CD4-positive, alpha-beta T cell treated with Interleukin-21 for 1 hour (primary cell): ENCODE results near the gene PEAR1.

Experiments
- DNase-seq: peaks from one replicate; pipeline ENCODE4 v3.0.0-alpha.2; 2020

Gene PEAR1

DNA sequence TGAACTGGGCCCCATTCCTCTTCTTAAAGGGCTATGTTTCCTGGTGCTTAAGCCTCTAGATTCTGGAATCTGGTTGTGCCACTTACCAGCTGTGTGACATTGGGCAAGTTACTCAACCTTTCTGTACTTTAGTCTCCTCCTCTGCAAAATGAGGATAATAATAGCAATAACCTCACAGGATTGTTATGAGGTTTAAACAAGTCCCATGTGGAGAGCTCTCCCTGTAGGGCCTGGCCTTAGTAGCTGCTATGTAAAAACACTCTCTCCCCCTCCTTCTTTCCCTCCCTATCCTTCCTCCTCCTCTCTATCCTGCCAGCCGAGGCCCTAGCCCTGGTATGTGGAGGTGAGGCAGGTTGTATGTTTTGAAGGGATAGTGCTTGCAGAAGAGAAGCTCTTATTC is 8.2 kb upstream of the PEAR1 start:
- DNase-seq = no peak

DNA sequence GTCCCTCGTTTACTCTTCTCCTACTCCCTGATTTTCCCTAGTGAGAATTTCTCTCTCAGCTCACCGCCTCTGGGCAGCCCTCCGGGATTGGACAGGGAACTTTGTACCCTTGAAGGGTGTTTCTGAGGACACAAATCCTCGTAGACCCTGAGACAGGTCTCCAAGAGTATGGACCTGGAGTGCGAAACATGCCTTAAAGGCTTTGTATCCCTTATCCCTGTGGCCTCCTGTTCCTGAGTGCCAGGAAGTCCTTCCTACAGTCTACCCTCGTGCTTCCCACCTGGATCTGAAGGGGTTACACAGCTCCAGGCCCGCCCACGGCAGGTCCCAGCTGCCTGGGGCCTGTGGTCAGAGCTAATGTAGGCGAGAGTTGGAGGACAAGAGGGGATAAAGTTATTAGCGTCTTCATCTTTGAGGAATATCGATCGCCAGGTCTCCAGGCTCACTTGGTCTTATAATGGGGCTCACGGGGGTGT is 7.6 kb upstream of the PEAR1 start:
- no peak for DNase-seq

DNA sequence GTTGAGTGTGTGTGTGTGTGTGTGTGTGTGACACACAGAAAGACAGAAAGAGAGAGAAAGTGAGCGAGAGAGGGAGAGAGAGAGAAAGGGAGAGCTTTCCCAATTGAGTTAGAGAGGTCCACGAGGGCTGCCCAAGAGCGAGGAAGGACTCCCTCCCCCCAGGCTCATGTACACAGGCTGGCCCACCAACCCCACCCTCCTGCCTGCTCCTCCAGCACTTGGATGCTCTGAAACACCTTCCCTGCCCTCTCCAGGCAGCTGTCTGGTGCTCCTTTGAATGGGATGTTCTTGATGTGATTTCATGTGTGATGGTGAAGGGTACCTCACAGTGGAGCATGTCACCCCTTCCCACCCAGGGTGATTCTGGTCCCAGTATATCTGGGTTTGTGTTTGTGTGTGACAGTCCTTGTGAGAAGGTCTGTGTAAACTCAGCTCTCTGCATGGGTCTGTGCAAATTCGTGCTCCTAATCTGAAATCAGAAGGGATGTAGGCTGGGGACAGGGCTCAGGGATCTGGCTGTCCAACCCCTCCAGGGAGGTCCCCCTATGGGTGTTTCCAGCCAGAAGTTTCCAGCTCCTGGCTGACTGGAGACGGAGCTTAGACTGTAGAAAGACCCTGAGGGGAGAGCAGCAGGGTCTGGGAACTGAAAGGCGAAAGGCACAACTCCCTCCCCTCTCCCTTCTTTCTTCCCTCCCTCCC is 6.8 kb upstream of the PEAR1 start:
- DNase-seq = no peak

DNA sequence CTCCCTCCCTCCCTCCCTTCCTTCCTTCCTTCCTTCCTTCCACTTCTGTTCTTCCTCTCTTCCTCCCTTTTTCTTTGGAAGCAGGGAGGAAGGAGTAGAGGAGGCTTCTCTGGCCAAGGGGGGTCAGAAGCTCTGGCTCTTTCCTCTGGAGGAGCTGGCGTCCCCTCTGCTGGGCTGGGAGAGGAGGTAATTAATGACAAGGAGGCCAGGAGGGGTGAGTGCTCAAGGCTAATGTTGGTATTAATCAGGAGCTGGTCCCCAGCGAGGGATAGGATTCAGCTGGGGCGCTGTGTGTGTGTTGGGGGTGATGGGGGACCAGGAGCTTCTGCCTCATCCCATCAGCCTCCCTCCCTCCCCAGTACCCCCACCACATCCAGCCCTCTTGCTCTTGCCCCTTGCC is 6.2 kb upstream of the PEAR1 start:
- no peak for DNase-seq

DNA sequence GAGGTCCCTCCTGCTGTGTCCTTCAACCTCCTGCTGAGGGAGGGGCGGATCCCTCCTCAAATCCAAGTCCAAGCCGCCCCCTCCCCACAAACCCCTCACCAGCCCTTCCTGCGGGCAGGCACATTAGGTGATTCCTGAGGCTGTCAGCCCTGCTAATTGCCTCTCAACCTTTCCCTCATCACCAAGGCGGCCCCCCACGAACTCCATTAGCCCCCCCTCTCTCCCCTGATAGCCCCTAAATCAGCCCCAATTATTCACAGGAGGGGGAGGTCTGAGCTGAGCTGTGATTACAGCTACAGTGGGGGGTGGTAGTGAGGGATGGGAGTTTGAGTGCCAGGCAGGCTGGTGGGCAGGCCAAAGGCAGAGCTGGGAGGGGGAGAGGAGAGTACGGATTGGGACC is 5.8 kb upstream of the PEAR1 start:
- DNase-seq = no peak

DNA sequence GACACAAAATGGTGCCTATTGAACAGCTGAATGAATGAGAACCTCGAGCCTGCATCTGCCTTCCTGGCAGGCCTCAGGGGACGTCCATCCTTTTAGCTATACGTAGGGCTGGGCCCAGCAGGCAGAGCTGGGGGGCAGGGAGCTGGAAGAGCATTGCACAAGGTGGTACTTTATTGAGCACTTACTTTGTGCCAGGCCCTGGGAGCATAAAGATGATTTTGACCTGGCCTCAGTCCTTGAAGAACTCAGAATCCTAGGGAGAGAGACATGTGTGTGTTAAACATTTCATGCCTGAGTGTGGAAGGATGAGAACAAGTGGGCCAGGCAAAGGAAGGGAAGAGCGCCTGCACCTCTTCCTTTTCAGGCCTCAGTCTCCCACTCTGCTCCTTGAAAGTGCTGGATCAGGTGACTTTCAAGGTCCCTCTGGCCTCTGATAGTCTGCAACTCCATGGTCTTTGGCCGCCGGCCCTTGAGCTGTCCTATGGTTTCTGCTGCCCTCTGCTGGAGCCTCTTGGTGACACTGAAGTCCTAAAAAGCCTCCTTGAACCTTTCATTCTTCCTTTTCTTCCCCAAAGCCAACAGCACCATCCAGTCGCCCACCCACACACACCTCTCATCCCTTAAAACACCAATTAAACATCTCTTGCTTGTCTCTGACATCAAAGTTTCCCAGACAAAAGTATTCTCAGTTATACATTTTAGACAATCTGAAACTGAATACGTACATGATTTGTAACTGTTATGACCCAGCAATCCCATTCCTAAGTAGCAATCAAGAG is 3.5 kb upstream of the PEAR1 start:
- peak; percentile 58 for DNase-seq

DNA sequence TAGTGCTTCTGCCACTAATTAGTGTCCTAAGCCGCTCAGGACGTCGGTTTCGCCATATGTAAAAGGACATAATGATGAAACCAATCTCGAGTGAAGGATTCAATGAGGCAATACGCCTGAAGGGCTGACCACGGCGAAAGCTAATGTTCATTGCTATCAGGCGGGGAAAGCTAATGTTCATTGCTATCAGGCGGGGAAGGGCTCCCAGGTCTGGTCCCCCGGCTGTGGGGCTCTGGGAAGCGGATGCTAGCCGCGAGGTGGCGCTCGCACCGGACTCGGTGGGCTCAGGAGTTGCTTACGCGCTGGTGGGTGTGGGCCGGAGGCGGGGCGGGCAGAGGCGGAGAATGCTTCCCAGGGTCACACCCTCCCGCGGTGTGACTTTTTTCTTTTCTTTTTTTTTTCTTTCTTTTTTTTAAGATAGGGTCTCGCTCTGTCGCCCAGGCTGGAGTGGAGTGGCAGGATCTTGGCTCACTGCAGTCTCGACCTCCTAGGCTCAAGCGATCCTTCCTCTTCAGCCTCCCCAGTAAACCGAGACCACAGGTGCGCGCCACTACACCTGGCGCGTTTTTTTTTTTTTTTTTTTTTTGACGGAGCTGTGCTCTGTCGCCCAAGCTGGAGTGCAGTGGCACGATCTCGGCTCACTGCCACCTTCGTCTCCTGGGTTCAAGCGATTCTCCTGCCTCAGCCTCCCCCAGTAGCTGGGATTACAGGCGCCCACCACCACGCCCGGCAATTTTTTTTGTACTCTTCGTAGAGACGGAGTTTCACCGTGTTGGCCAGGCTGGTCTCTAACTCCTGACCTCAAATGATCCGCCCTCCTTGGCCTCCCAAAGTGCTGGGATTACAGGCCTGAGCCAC is 1.1 kb upstream of the PEAR1 start:
- peak; percentile 86 for DNase-seq

DNA sequence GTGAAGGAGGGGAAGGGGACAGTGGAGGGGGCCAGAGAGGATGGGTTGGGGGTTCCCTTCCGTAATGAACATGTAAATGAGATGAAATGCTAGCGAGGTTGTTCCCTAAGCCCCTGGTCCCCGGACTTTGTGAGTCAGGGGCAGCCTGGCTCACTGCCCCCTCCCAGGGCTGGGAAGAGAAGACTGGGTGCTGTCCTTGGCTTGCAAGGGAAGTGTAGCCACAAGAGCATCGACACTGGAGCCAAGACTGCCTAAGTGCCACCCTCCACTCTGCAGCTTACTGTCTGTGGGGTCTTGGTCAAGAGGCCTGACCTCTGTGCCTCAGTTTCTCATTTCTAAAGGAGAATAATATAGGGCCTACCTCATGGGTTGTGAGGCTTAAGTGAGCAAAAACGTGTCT is 483 bp downstream of the PEAR1 start:
- no peak for DNase-seq

DNA sequence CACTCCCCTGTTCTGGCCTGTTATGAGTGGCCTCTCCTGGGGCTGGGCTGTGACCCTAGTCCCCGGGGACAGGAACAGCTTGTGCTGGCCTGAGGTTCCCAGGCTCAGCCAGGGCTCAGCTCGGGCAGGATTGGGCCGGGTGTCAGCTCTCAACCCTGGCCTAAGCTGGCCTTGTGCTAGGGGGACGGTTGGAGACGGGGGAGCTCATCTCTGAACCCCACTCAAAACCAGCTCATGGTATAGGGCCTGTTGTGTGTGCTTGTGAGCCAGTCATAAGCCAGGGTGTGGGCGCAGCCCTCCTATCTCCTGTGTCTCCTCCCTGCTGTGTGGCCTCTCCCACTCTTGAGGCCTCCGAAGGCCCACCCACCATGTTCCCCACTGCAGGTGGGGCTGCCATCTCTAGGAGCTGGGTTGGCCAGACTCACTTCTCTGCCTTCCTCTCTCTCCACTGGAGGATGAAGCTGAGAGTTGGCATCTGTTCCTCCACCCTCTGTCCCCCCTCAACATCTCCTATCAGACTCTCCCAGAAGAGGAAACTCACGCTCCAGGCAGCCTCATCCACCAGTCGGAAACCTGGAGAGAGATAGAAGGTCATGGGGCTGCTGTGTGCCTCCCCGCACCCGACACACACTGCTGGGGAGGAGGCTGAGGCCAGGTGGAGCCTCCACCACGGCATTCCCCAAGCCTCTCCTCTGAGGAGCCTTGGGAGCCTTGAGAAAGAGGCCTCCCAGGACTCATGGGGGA is 1.4 kb downstream of the PEAR1 start:
- DNase-seq = no peak

DNA sequence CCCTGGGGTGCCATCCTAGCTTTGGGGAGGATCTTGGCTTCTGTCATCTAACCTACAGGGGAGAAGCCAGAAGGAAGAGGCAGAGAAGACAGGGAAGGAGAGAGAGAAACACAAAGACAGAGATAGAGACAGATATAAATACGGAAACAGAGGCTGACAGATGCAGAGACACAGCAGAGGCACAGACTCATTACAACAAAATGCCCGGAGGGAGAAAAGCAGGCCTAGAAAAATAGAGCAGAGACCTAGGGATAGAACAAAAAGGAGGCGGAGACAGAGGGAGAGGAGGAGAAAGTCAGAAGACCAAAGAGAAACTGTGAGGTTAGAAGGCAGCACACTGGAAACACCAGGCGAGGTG is 1.9 kb downstream of the PEAR1 start:
- DNase-seq = no peak

DNA sequence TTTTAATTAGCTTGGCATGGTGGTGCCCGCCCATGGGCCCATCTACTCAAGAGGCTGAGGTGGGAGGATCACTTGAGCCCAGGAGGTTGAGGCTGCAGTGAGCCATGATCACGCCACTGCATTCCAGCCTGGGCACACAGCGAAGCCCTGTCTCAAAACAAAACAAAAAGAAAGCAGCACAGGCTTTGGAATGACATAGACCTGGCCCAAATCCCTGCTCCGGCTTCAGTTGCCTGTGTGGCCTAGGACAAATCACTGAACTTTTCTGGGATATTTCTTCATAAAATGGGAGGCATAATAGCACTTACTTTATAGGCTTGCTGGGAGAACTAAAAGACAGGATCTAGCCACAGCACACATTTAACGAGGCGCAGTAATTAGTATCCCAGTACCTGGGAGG is 2.4 kb downstream of the PEAR1 start:
- DNase-seq = no peak

DNA sequence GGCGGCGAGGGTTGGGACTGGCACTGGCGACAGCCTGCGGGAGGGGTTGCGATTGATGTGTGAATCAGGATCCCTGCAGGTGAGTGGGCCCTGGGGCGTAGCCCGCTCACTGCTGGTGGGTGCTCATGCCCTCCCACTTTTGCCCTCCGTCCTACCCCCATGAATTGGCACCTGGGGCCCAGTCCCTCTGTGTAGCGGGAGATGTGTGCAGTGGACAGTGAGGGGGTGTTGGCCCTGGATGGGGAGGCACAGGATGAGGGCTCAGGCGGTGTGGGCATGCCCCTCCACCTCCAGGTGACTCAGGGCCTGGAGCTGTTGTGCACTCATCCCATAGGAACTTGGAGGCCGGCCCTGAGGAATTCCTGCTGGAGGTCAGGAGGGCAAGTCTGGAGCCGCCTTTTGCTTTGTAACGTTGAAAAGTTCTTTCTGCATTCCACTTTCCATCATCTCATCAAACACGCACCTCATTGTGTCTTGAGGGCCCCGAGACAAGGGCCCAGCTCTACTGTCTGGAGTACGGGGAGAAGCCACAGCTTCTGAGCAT is 3.0 kb downstream of the PEAR1 start:
- DNase-seq = no peak

DNA sequence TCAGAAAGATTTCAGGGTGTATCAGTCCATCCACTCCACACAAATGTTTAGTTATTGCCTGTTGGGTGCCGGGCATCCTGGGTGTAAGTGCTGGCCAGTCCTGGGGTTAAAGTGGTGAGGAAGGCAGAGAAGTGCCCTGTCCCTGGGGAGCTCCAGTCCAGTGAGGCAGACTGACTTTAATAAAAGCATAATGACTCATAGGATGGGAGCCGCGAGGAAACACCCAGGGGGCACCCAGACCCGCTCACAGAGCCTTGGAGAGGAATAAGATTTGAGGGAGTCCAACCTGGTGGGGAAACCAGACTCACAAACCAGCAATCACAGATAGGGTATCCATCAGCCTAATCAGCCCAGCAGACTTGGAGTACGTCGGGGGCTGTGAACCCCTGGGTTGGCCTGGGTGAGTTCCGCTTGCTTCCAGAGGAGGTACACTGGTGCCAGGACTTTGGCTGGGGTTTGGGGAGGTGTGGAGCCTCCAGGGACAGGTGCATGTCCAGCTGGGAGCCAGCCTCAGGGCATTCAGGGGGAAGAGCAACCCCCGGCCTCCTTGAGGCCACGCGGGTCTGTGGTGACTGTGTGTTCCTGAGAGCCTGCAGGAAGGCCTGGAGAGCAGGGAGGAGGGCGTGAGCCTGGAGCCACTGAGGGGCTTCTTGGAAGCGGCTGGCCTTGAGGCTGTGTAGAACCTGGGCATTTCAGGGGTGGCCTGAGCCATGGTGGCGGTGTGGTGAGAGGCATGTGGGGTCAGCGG is 3.7 kb downstream of the PEAR1 start:
- DNase-seq = no peak

DNA sequence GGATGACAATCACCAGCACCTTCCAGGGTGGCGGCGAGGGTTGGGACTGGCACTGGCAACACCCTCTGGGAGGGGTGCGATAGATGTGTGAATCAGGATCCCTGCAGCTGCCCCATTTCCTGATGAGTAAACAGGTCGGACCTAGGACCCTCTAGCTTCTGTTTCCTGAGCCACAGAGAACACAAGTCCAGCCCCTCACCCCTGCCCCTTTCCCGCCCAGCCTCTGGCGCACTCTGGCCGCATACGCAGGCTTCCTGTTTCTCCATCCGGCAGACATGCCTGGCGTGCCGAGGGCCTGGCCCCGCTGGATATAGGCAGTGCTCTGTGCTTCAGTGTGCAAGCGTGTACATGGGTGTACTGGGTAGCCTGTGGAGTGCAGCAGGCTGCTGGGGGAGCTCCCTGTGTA is 4.6 kb downstream of the PEAR1 start:
- DNase-seq = no peak

DNA sequence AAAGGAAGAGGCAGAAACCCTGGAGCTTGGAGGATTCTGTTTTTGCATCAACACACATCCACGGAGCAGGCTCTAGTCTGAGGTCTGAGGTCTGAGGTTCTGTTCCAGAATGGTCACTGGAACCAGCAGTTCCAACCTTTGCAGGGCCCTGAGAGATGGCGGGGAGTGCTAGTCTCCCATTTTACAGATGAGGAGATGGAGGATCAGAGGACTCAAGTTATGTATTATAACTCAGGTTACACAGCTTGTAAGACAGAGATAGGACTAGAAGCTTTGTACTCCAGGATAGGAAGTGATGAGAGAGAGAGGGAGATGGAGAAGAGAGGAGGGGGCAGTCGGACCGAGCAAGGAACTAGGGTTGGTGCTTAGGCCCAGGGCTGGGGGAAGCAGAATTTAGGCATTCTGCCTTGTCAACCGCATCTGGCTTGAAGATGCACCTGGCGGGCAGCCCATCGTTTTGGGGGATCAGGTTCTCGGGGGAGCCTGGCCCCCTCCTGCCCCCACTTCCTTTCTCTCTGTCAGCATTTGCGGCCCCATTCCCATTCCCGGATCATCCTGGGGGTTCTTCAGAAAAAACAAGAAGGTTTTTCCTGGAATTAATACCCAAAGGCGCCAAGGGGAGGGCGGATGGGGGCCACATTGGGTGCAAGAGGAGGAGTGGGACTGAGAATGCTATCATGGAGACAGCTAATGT is 5.6 kb downstream of the PEAR1 start:
- DNase-seq = no peak

DNA sequence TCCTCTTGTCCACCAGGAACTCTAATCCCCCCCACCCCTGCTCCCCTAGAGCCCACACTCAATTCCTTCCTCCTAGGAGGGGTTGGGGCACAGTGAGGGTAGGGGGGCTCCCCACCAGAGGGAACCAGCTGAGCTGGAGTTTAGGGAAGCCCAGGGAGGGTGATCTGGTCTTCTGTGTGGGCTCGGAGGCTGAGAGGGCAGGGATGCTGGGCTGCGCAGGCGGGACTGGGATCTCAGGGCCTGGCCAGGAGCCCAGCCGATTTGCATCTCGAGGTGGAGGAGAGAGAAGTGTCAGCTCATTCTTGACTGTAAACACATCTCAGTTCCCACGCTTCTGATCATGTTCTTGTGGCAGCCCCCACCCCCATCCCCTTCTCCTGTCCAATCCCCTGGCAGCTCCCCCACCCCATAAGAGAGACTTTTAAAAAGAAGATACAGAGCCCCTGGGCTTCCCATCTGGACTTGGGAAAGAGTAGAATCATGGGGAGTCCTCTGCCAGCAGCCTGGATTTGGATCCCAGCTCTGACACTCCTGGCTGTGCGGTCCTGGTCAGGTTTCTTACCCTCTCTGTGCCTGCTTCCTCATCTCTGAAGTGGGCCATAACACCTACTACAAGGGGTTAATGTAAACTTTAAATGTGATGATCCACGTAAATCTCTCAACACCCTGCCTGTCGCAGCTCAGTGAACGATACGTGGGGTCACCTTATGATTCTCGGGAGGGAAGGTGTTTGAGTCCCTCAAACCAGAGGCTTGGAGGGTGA is 6.6 kb downstream of the PEAR1 start:
- no peak for DNase-seq

DNA sequence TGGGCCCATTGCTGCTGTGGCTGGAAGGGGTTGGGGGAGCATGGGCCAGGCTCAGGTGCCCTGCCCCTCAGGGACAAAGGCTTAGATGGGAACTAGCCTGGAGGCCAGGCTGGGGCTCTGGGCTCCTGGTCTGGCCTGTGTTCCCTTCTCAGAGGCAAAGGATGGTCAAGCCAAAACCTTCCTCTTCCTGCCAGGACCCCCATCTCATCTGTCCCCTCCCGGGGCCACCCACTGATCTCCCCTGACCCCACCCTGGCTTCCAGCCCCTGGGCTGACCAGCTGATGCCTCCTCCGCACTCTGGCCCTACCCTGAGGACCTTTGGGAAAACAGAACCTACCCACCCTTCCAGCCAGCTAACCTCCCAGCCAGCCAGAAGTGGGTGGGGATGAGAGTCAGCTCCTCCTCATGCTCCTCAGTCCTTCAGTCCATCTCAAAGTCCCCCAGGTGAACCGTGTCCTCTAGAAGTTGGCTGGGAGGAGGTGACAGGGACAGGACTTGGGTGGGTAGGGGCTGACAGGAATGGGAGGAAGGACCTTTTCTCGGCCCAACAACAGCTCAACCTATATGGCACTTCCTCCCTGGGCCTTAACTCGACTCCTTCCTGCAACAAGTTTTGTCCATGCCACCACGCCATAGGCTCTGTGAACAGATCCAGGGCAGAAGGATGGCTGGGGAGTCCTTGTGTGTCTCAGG is 7.5 kb downstream of the PEAR1 start:
- DNase-seq = no peak

DNA sequence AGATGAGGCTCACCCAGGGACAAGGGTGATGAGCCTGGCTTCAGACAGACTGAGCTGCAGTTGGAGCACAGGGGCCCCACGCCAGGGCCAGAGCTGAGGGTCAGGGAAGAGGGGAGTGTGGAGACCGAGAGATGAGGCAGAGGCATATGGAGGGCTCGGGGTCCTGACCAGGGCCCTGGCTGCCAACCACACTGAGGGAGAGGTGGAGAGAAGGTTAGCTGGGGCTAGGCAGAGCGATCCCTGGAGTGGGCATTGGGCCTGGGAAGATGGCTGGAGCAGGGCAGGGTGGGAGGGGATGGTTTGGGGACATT is 8.0 kb downstream of the PEAR1 start:
- no peak for DNase-seq

DNA sequence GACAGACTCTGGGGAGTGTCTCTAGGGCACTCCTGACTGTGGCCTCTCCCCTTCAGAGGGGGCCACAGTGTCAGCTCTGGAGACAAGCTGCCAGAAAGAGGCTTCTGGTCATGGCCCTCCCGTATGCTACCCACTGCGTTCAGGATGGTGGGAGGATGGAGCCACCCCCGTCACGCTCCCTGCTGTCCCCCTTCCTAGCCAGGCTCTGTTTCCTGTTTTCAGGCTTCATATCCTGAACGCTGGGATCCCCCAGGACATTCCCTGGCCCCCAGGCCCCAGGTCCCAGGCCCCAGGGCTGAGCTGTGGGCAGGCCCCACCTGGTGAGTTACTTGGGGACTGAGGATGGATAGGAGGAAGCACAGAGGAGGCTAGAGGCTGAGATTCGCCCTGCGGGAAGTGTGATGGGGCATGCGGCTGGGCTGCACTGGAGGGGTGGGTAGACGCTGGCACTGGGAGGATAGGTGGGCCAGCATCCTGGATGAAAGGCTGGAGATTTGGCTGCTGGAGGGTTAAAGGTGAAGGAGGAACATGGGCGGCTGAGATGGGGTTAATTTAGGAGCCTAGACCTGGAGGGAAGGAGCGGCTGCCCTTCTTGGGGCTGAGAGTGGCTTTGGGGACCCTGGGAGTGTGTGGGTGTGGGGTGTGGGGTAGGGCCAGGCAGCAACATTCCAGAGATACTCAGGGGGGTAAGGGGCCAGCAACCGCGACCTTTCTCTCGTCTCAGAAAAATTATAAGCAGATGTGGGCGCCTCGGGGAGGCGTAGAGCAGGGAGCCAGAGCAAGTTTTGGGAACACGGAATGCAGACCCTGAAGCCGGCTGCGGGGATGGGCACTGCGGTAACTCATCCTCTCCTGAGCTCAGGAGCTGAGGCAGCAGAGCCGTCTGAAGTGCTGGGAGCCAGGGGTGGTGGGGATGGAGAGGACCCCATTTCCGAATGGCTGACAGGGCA is 8.7 kb downstream of the PEAR1 start:
- DNase-seq = no peak
